HG03342 (cell line): Measurements from ENCODE around the gene RTBDN.

Experiments
- ATAC-seq: cut with Tn5 transposase; IDR thresholded peaks from one replicate; pipeline ENCODE4 v1.9.1; 2021; ENCODE audit warnings: mild to moderate bottlenecking, moderate library complexity; ENCODE audit not compliant: unreplicated experiment

RTBDN gene

DNA sequence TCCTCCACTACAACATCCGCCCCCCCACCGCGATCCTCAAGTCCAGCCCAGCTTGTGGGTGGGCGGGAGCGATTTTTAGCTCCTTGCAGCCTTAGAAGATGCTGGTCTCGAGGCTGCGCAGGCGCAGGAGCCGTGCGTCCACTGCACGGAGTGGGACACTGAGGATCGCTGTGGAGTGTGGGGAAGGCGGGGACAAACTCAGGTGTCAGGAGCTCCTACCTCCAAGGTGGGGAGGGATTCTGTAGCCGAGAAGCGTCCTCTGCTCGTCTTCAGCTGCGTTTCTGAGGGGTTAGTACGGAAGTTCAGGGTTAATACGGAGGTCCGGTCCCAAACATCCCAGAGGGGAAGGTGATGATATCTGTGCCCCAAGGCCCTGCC lies at the start of gene RTBDN:
Gene RTBDN, minus strand, starts transcription at position 14 of the 378 bp plus-strand sequence. CDS start 4,600 bp downstream, outside the sequence.
- no peak for ATAC-seq

DNA sequence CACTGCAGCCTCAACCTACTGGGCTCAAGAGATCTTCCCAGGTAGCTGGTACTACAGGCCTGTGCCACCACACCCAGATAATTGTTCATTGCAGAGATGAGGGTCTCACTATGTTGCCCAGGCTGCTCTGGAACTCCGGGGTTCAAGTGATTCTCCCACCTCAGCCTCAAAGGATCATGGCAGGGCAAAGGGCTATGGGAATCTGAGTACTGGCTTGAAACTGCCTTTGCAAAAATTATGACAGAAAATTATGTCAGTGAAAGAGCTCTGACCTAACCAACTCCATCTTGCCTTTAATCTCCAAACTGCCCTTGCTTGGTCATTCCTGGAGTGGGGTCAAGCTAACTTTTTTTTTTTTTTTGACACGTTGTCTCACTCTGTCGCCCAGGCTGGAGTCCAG lies 48.2 kb upstream of the RTBDN start:
- ATAC-seq: no peak

DNA sequence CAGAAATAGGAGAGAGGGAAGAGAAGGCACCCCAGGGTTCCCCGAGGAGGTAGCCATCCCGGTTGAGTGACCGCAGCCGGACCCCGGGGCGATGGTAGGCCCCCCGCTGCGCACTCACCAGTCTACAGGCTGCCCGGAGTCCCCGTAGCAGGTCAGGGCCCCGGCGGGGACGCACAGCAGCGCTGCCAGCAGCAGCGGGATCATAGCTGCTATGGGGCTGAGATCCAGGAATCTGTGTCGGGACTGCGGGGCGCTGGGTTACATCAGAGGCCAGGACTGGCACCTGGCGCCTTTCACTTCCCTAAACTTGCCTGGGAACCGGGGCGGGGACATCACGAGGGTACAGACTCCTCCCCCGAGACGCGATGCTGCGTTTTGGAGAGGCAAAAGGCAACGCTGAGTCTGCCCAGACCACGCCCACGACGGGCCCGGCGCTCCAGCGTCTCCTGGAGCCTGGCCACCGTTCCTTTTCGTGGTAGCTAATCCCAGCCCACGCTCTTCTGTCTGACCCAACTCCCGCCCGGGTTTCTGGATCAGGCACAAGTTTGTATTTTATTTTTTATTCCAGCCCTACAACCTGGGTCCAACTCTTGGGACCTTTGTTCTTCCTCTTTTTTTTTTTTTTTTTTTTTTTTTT lies 46.9 kb upstream of the RTBDN start, which contains the start of gene DNASE2:
Gene DNASE2, minus strand, starts transcription at position 278 of the 637 bp plus-strand sequence. Its CDS starts 74 bp downstream, at position 204.
- peak; percentile 72 for ATAC-seq

DNA sequence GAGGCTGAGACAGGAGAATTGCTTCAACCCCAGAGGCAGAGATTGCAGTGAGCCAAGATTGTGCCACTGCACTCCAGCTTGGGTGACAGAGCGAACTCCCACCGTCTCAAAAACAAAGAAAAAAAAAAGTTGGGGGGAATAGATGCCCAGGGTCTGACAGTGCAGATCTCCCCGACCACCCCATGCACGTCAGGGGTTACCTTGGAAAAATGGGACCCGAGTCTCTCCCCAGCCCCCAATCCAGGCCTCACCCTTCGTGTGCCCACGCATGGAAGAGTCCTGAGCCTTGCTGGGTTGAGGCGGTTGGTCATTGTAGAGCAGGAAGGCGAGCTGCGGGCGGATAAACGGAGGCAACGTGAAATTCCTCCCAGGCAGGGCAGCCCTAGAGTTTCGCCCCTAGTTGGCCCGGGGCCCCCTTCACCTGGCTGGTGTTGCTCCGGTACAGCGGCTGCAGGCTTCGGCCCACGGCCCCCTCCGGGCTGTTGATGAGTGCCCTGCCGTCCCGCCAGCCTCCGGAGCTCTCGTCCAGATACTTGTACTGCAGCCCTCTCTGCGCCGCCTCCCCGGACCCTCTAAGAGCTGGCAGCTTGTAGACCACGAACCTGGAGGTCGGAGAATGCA lies 46.3 kb upstream of the RTBDN start:
- ATAC-seq: peak; percentile 11

DNA sequence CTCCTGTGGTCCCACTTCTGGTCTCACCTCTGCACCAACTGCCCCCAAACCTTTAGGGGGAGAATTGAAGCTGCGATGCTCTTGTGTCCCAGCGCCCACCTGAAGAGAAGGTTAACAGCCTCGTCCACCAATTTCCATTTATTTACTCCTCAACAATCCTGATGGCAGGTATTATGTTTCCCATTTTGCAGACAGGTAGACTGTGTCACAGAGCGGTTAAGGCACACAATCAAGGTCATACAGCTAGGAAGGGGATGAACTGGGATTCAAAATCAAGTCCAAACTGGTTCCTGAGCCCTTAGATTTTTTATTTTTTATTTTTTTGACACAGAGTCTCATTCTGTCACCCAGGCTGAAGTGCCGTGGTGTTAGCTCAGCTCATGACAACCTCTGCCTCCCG lies 40.7 kb upstream of the RTBDN start:
- ATAC-seq: no peak

DNA sequence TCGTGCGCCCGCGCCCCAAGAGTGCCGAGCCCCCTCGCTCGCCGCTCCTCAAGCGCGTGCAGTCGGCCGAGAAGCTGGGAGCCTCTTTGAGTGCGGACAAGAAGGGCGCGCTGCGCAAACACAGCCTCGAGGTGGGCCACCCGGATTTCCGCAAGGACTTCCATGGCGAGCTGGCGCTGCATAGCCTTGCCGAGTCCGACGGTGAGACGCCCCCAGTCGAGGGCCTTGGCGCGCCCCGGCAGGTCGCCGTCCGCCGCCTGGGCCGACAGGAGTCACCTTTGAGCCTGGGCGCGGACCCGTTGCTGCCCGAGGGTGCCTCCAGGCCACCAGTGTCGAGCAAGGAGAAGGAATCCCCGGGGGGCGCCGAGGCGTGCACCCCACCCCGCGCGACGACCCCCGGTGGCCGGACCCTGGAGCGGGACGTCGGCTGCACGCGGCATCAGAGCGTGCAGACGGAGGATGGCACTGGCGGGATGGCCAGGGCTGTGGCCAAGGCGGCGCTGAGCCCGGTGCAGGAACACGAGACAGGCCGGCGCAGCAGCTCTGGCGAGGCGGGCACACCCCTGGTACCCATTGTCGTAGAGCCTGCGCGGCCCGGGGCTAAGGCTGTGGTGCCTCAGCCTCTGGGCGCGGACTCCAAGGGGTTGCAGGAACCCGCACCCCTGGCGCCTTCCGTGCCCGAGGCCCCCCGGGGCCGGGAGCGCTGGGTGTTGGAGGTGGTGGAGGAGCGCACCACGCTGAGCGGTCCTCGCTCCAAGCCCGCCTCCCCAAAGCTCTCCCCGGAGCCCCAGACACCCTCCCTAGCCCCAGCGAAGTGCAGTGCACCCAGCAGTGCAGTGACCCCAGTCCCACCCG lies 39.7 kb upstream of the RTBDN start:
- ATAC-seq: no peak

DNA sequence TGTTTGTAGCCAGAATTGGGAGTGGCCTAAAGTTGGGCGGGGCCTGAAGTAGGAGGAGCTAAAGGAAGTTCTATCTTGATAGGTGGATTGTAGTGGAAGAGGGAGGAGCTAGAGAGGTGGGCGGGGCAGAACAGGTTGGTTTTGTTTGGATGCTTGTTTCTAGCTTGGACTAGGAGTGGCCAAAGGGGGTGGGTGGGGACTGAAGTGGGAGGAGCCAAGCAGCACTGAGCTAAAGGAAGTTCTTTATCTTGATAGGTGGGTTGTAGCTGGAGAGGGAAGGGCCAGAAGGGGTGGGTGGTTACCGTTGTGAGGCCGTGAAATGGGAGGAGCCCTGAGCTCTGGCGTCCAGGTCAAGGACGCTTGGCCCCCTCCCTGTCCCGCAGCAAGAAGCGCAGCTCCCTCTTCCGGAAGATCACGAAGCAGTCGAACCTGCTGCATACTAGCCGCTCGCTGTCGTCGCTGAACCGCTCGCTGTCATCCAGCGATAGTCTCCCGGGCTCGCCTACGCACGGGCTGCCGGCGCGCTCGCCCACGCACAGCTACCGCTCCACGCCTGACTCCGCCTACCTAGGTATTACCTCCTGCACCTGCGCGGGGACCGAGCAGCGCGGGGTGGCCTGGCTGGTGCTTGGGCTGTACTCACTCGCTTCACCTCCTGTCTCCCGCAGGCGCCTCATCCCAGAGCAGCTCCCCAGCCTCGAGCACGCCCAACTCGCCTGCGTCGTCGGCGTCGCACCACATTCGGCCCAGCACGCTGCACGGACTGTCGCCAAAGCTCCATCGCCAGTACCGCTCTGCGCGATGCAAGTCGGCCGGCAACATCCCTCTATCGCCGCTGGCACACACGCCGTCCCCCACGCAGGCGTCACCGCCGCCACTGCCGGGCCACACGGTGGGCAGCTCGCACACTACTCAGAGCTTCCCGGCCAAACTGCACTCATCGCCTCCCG lies 38.8 kb upstream of the RTBDN start:
- no peak for ATAC-seq

DNA sequence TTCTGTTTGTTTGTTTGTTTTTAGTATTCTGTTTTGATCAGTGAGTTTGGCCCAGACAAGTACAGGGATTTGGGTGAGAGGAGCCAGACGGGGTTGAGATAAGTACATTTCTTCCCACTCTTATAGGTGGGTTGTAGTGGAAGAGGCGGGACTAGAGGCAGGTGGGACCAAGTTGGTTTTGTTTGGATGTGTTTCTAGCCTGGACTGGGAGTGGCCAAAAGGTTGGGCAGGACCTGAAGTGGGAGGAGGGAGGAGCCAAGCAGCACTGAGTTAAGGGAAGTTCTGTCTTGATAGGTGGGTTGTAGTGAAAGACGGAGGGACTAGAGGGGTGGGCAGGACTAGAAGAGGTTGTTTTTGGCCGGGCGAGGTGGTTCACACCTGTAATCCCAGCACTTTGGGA lies 37.9 kb upstream of the RTBDN start:
- no peak for ATAC-seq

DNA sequence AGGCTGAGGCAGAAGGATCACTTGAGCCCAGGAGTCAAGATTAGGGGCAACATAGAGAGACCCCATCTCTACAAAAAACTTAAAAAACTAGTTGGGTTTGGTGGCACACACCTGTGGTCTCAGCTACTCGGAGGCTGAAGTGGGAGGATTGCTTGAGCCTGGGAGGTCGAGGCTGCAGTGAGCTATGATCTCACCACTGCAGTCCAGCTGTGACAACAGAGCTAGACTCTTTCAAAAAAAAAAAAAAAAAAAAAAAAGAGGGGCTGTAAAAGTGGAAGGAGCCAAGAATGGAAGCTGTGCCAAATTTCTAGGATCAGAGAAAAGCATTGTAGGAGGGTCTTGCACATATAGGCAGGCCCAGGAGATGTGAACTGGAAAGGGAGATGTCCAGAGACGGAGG lies 37.3 kb upstream of the RTBDN start:
- no peak for ATAC-seq

DNA sequence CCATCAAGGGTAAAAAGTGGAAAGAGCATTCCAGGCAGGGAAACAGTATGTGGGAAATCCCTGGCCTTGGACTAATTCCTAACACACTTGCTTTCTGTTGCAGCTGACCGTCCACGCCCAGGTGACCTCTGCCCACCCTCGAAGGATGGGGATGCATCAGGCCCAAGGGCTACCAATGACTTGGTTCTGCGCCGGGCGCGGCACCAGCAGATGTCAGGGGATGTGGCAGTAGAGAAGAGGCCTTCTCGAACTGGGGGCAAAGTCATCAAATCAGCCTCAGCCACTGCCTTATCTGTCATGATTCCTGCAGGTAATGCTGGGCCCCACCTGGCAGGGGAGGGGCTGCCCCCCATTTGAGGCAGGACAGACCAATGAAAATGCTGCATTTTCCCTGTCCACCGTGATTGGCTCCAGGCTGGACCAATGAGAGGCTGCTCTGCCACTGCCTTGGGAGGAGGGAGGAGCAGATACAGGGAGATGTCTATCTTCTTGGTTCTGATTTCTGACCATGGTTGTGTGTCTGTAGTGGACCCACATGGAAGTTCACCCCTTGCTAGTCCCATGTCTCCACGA lies 34.2 kb upstream of the RTBDN start:
- no peak for ATAC-seq

DNA sequence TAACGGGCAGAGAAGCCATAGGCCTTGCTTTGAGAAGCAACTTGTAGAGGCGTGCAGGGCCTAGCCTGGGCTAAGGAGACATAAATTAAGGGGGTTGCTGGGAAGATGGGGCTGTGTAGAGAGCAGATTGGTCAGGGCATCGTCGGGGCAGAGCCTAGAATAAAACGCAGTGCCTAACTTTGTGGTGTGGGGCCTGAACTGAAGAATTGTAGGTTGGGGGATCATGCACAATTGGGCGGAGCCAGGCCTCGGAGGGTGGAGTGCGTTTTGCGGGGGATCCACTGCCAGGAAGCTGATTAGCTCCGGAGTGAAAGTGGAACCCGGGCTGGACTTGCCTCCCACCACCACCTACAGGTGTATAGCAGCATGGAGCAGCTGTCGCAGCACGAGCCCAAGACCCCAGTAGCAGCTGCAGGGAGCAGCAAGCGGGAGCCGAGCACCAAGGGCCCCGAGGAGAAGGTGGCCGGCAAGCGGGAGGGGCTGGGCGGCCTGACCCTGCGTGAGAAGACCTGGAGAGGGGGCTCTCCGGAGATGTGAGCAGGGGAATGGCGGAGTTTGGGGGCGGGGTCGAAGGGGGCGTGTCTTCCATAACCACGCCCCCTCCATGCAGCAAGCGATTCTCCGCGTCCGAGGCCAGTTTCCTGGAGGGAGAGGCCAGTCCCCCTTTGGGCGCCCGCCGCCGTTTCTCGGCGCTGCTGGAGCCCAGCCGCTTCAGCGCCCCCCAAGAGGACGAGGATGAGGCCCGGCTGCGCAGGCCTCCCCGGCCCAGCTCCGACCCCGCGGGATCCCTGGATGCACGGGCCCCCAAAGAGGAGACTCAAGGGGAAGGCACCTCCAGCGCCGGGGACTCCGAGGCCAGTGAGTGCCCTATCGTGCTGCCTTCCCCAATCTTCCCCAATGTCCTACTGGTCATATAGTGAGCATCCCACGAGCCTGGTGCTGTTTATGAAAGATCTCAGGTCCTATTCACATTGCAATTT lies 33.0 kb upstream of the RTBDN start:
- no peak for ATAC-seq

DNA sequence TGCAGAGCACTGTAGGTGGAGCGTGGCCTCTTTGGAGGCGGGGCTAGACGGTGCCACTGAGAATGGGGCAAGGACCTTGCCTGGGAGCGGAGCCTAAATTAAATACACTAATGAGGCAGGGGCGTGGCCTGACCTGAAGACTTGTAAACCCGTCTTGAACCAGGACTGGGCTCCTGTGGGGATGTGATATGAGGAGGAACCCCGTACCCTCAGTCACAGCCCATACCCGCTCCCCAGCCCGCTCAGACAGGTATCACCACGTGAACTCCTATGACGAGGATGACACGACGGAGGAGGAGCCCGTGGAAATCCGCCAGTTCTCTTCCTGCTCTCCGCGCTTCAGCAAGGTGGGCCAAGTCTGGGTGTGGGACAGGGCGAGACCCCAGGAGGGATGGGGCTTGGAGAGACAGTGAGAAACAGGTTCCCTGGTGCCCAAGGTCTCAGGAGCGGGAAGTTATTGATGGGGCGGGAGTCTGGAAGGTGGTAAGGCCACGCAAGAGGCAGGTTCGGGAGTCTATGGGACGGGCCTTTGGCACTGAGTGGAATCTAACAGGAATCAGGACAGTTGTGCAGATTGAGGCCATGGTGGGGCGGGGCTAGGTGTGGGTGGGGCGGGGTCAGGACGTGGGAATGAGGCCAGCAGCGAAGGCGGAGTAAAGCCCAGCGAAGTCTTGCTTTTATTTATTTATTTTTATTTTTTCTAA lies 32.2 kb upstream of the RTBDN start:
- no peak for ATAC-seq

DNA sequence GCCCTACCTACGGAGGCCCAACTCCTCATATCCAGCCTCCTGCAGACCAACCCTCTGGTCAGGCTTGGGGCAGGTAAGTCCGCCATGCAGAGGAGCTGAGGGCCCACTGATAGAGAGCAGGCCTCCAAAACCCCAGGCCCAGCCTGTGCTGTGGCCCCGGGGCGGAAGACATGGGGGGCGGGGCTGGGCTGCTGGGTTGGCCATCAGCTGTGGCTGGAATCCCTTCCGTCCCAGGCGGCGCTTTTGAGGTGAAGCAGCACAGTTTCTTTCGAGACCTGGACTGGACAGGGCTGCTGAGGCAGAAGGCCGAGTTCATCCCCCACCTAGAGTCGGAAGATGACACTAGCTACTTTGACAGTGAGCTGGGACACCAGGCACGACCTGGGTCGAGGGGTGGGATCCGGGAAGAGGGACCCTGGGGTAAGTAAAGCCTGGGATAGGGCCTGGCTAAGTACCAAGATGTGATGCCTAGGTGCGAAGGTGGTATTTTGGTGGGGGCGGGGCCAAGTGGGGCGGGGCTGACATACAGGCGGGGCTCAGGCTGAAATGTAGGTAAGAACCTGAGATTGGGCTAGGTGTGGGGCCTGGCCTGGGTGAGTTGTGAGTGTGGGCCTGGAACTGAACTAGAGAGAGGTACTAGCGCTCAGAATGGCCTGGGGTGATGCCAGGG lies 31.5 kb upstream of the RTBDN start:
- ATAC-seq: no peak

DNA sequence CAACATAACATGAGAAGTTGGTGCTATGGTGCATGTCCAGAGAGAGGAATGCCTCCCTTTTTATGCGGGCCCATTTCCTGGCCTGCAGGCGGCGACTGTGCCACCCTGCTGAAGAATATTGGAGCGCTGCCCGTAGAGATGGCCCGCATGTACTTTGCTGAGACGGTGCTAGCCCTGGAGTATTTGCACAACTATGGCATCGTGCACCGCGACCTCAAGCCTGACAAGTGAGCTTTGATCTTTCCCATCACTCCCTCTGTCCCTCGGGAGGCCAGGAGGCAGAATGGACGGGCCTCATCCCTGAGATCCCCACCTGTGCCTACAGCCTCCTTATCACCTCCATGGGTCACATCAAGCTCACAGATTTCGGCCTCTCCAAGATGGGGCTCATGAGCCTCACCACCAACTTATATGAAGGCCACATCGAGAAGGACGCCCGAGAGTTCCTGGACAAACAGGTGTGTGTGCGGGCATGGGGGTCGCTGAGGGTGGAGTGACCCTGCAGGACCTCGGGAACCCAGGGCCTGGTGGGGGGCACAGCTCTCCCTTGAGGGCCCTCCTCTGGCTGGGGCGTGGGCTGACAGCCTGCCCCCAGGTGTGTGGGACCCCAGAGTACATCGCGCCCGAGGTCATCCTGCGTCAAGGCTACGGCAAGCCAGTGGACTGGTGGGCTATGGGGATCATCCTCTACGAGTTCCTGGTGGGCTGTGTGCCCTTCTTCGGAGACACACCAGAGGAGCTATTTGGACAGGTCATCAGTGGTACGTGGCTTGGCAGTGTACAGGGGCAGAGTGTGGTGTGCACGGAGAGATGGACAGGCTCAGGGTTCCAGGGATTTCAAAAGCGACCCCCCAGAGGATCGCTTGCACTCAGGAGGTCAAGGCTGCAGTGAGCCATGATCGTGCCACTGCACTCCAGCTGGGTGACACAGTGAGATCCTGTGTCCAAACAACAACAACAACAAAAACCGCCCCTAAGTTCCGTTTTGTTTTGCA lies 30.6 kb upstream of the RTBDN start:
- no peak for ATAC-seq

DNA sequence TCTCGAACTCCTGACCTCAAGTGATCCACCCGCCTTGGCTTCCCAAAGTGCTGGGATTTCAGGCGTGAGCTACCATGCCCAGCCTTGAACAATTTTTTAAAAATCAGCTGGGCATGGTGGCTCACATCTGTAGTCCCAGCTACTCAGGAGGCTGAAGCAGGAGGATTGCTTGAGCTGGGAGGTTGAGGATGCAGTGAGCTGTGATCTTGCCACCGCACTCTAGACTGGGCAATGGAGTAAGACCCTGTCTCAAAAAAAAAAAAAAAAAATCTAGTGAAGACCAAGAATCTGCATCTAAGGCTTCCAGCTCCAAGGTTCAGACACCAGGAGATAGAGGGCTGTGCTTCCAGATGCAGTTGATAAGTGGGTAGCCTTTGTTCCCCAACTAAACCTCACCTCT lies 29.8 kb upstream of the RTBDN start:
- no peak for ATAC-seq

DNA sequence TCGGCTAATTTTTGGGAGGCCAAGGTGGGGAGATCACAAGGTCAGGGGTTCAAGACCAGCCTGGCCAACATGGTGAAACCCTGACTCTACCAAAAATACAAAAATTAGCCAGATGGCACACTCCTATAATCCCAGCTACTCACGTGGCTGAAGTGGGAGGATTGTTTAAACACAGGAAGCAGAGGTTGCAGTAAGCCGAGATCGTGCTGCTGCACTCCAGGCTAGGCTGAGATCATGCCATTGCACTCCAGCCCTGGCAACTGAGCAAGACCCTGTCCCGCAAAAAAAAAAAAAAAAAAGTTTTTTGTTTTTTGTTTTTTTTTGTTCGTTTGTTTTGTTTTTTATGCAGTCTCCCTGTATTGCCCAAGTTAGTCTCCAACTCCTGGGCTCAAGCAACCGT lies 25.2 kb upstream of the RTBDN start:
- ATAC-seq: no peak
